BLaER1 (cell line): ENCODE results near the gene ATP12A.
A peak's percentile ranks its signal among the peaks of the same experiment; 100 is the strongest.
"Not testable (repeated sequence)": the region's sequence is repeated elsewhere in the genome, so short reads cannot be mapped to it uniquely, and the experiment has no call there.

Source experiments
- H3K27ac ChIP-seq: shearing (Covaris generic); formaldehyde crosslinking; 2 replicates; pipeline ENCODE4 v1.8.1; 2022
- H3K27me3 ChIP-seq: shearing (Covaris generic); formaldehyde crosslinking; 2 replicates; pipeline ENCODE4 v1.8.1; 2022
- H3K36me3 ChIP-seq: shearing (Covaris generic); formaldehyde crosslinking; 2 replicates; pipeline ENCODE4 v1.8.1; 2022
- H3K4me1 ChIP-seq: shearing (Covaris generic); formaldehyde crosslinking; 2 replicates; pipeline ENCODE4 v1.8.1; 2022
- H3K4me2 ChIP-seq: shearing (Covaris generic); formaldehyde crosslinking; 2 replicates; pipeline ENCODE4 v1.8.1; 2022
- H3K4me3 ChIP-seq: shearing (Covaris generic); formaldehyde crosslinking; 2 replicates; pipeline ENCODE4 v1.8.1; 2022
- H3K9ac ChIP-seq: shearing (Covaris generic); formaldehyde crosslinking; 2 replicates; pipeline ENCODE4 v1.8.1; 2022
- H3K9me3 ChIP-seq: shearing (Covaris generic); formaldehyde crosslinking; 2 replicates; pipeline ENCODE4 v1.8.1; 2022
- H4K20me1 ChIP-seq: shearing (Covaris generic); formaldehyde crosslinking; 2 replicates; pipeline ENCODE4 v1.8.1; 2022
- Cebpa-rat ChIP-seq: shearing (Covaris generic); IDR thresholded peaks from 2 replicates; pipeline ENCODE4 v1.8.1; 2022

Gene ATP12A

DNA sequence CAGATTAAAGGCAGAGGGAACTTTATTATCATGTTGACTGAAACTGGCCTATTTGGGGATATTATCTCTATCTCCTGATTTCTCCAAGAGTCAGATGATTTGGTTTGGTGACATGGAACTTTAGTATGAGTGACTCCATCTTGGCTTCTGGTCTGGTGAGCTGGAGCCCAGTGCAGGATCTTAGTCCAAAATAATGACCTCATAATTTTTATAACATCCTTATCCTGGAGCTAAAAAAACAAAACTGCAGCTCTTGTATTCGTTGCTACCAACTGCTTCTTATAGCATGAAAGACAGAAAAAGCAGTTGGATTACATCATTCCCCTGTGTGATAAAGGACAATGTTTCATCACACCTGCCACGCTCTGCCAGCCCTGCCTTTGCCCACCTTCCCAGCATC lies 44.5 kb downstream of the ATP12A start:
- Histone ChIP-seq H3K27me3 (0 out of 2 replicates have a peak, but pooled peaks cover 3% of the 10 kb centered on the region), H3K9me3 (no peaks in the 10 kb centered on the region), H3K4me1 (no peaks in the 10 kb centered on the region), H3K9ac (no peak overlapping the region), H3K27ac (no peak overlapping the region), H3K36me3 (no peaks in the 10 kb centered on the region), H3K4me3 (no peak overlapping the region), H3K4me2 (no peak overlapping the region), H4K20me1 (no peaks in the 10 kb centered on the region)
- TF ChIP-seq Cebpa-rat = no peak

DNA sequence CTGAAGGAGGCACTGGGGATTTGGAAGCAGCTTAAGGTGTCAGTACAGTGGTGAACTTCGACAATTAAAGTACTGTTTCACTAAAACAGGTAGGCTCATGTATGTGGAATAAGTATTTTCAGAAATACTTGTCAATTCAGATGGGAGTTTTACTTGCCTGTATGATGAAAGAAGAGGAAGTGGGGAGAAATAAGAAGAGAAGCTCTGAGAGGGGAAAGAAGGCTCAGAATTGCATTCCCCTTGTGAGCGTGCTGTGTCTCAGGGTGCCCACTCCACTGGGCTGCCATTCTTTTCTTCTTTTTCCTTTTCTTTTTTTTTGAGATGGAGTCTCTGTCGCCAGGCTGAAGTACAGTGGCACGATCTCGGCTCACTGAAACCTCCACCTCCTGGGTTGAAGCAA lies 45.2 kb downstream of the ATP12A start:
- H3K36me3 ChIP-seq = no peaks in the 10 kb centered on the region
- no peaks in the 10 kb centered on the region for H3K9me3 ChIP-seq
- H4K20me1 ChIP-seq = no peaks in the 10 kb centered on the region
- no peak overlapping the region for H3K4me2 ChIP-seq
- H3K9ac ChIP-seq = no peak overlapping the region
- no peak for TF ChIP-seq Cebpa-rat
- H3K4me1 ChIP-seq = no peaks in the 10 kb centered on the region
- no peak overlapping the region for H3K27ac ChIP-seq
- H3K27me3 ChIP-seq = 0 out of 2 replicates have a peak, but pooled peaks cover 3% of the 10 kb centered on the region
- H3K4me3 ChIP-seq = no peak overlapping the region

DNA sequence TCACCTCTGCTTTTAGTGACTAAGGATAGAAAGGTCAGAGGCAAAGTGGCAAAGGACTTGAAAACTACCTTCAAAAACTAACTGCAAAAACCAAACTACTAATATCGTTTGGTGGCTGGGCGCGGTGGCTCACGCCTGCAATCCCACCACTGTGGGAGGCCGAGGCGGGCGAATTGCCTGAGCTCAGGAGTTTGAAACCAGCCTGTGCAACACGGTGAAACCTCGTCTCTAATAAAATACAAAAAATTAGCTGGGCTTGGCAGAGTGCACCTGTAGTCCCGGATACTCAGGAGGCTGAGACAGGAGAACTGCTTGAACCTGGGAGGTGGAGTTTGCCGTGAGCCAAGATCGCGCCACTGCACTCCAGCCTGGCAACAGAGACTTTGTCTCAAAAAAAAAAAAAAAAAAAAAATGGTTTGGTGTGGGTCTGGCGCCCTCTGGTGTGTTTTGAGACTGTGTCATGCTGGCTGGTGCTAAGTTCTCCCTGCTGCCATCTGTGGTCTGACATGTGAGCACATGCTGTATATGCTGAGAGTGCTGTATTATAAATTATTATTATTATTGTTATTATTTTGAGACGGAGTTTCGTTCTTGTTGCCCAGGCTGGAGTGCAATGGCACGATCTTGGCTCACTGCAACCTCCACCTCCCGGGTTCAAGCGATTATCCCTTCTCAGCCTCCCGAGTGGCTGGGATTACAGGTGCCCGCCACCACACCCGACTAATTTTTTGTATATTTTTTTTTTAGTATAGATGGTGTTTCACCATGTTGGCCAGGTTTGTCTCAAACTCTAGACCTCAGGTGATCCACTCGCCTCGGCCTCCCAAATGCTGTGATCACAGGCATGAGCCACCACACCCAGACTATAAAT lies 47.8 kb downstream of the ATP12A start:
- Histone ChIP-seq H3K9me3 (peaks cover 11% of the 10 kb centered on the region), H3K27me3 (0 out of 2 replicates have a peak, but pooled peaks cover 3% of the 10 kb centered on the region), H4K20me1 (no peaks in the 10 kb centered on the region), H3K4me1 (no peaks in the 10 kb centered on the region), H3K9ac (no peak overlapping the region), H3K27ac (no peak overlapping the region), H3K4me2 (no peak overlapping the region), H3K4me3 (no peak overlapping the region), H3K36me3 (no peaks in the 10 kb centered on the region)
- TF ChIP-seq Cebpa-rat = no peak

DNA sequence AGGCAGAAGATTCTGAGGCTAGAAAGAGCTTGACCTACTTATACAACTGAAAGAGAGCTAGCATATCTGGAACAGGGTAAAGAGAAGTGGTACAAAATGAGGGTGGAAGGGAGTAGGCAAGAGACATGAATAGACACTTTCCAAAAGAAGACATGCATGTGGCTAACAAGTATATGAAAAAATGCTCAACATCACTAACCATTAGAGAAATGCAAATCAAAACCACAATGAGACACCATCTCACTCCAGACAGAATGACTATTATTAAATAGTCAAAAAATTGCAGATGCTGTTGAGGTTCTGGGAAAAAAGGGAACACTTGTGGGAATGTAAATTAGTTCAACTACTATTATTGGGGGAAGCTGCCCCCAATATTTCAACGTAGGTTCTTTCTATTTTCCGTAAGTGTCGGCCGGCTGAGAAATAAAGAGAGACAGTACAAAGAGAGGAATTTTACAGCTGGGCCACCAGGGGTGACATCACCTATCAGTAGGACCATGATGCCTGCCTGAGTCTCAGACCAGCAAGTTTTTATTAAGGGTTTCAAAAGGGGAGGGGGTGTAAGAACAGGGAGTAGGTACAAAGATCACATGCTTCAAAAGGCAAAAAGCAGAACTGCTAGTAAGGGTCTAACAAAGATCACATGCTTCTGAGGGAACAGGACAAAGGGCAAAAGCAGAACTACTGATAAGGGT lies 50.8 kb downstream of the ATP12A start:
- H3K4me1 ChIP-seq, H3K4me2 ChIP-seq, H3K36me3 ChIP-seq, H3K27me3 ChIP-seq, H3K27ac ChIP-seq, H4K20me1 ChIP-seq, H3K4me3 ChIP-seq, H3K9ac ChIP-seq: not testable (repeated sequence)
- peaks cover 11% of the 10 kb centered on the region for H3K9me3 ChIP-seq

DNA sequence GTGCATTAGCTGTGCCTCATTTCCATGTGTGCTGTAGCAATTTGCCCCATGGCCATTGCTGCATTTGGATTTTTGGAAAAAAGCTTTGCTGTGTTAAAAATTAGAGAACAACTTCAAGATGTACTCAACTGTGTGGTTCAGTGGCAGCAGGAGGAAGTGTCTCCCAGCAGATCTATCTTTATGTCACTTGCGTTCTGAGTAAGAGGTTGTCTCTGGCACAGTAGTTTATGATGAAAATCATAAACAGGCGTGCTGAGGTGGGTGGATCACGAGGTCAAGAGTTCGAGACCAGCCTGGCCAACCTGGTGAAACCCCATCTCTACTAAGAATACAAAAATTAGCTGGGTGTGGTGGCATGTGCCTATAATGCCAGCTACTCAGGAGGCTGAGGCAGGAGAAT lies 54.7 kb downstream of the ATP12A start:
- Histone ChIP-seq H3K36me3 (no peaks in the 10 kb centered on the region), H3K4me3 (no peak overlapping the region), H3K27me3 (no peaks in the 10 kb centered on the region), H3K9ac (no peak overlapping the region), H3K9me3 (peaks cover 11% of the 10 kb centered on the region), H3K4me1 (no peaks in the 10 kb centered on the region), H4K20me1 (no peaks in the 10 kb centered on the region), H3K4me2 (no peak overlapping the region), H3K27ac (no peak overlapping the region)
- no peak for TF ChIP-seq Cebpa-rat

DNA sequence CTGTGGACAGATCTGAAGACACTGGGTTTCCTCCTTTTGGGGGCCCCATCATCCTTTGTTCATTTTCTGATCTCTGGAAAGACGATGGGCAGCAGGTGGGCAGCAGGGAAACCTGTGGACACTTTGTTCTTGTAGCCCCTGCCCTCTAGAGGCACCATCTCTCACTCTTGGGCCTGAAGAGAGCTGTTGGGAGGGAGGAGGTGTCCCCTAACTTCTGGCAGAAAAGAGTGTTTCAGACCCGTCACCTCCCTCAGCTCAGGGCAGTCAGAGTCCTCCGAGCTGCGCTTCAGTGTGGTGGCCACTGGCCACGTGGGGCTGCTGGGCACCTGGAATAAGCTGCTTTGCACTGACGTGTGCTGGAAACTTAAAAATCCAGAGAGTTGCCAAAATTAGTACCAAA lies 56.8 kb downstream of the ATP12A start:
- Histone ChIP-seq H4K20me1 (no peaks in the 10 kb centered on the region), H3K4me1 (peaks cover 9% of the 10 kb centered on the region), H3K27me3 (no peaks in the 10 kb centered on the region), H3K9ac (no peak overlapping the region), H3K4me3 (no peak overlapping the region), H3K4me2 (no peak overlapping the region), H3K27ac (no peak overlapping the region), H3K36me3 (no peaks in the 10 kb centered on the region), H3K9me3 (peaks cover 4% of the 10 kb centered on the region; the same call in 1 of the 2 replicates)
- TF ChIP-seq Cebpa-rat = no peak

DNA sequence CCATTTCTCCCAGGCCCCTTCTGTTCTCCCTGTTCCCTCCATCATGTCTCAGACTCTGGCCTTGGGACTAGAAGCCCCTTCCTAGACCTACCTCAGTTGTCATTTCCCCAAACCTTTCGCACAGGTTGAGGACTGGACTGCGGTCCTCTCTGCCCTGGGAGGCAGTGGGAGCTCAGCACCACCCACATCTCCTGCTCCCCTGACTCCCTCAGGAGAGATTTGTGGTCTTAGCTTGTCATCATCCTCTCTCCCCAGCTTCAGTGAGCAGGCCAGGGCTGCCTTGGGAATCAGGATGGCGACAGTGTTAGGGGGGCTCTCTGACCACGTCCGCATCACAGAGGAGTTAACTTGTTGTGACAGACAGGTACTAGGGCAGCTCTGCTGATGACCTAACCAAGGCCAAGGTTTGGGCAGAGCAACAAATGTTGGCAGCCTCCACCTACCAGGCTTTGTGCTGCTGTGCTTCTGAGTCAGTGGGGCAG lies 58.2 kb downstream of the ATP12A start:
- no peak overlapping the region for H3K4me3 ChIP-seq
- no peaks in the 10 kb centered on the region for H3K36me3 ChIP-seq

DNA sequence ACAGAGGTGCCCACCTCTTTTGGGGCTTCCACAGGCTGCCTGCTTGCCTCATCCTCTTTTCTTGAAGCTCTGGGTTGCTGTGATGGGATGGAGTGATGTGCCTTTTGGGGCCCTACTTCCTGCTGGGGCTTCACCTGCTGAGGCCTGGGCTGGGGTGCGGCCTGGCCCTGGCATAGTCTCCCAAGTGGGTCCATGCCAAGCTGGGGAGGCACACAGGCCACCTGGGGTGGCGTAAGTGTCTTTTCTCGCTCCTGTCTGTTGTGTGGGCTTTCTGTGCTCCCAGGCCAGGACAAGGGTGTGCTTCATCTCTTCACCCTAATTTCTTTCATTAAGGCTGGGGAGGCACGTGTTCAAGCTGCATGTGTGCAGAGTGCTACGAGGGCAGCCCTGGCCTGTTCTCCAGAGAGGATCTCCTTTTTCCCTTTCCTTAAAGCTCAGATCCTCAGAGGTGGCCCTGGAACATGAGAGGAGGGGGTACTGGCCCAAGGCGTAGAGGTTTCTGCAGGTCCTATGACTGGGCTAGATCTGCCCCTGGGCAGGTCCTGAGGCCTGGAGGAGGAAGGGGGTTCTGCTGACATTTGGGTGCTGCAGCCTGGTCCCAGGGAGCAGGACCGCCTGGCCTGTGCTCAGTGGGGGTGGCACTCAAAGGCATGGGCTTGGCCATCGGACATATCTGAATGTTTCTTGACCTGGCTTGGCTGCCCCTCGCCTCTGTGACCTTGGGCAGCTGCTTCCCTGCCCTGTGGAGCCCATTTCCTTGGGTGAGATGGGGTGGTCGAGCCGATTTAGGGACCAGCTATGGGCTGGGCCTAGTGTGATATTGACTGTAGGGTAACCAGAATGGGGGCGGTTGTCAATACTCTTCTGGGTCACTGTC lies 60.0 kb downstream of the ATP12A start:
- H3K27ac ChIP-seq = no peak overlapping the region
- H3K9ac ChIP-seq = no peak overlapping the region
- no peak for TF ChIP-seq Cebpa-rat

More for the DNA sequence above, 58.2 kb downstream of the ATP12A start:
- peaks cover 23% of the 10 kb centered on the region for H3K4me1 ChIP-seq
- H3K4me2 ChIP-seq = no peak overlapping the region
- H3K27me3 ChIP-seq = no peaks in the 10 kb centered on the region
- H4K20me1 ChIP-seq = no peaks in the 10 kb centered on the region
- no peak overlapping the region for H3K27ac ChIP-seq
- no peak for TF ChIP-seq Cebpa-rat
- no peaks in the 10 kb centered on the region for H3K9me3 ChIP-seq
- H3K9ac ChIP-seq = no peak overlapping the region

DNA sequence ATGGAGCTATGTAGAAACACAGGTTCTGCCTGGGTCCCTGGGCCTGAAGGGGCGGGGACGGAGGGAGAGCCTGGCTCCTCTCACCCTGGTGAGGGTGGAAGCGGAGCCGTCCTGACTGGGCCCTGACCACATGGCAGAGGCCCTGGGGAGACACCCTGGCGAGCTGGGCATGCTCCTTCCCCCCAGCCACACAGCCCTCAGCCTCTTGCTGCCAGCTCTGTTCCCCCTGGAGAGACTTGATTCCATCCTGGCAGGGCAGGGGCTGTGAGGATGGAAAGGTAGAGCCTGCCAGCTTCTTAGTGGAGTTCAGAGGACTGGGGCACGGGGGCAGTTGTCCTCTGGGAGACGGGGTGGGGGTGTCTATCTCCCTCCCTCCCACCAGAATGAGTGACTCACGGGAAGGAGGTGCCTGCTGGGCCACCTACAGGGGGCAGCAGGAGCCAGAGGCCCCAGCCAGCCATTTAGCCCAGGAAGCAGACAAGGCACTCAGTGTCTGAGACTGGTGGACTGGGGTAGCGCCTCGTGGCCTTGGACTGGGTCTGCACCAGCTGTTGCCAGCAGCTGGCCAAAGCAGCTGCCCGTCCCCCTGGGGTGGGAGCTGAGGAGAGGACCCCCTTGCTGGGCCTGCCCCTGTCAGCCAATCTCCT lies 60.9 kb downstream of the ATP12A start:
- TF ChIP-seq Cebpa-rat = no peak
- H3K9me3 ChIP-seq = peaks cover 9% of the 10 kb centered on the region
- peak overlapping the region; percentile 77 for H3K4me2 ChIP-seq
- H3K36me3 ChIP-seq = no peaks in the 10 kb centered on the region
- H3K27me3 ChIP-seq = peaks cover 25% of the 10 kb centered on the region
- no peaks in the 10 kb centered on the region for H4K20me1 ChIP-seq
- H3K27ac ChIP-seq = no peak overlapping the region
- peaks cover 27% of the 10 kb centered on the region for H3K4me1 ChIP-seq
- H3K4me3 ChIP-seq = no peak overlapping the region
- H3K9ac ChIP-seq = no peak overlapping the region

More for the DNA sequence above, 60.0 kb downstream of the ATP12A start:
- H3K4me2 ChIP-seq = no peak overlapping the region
- H3K27me3 ChIP-seq = peaks cover 16% of the 10 kb centered on the region
- H3K36me3 ChIP-seq = no peaks in the 10 kb centered on the region
- H3K4me3 ChIP-seq = no peak overlapping the region
- H3K9me3 ChIP-seq = 0 out of 2 replicates have a peak, but pooled peaks cover under 1% of the 10 kb centered on the region
- peaks cover 27% of the 10 kb centered on the region for H3K4me1 ChIP-seq
- H4K20me1 ChIP-seq = no peaks in the 10 kb centered on the region
